HepG2 (cell line): ENCODE results near the gene NTMT1. TPM values are rescaled to one million over a fixed set of nuclear protein-coding genes. Genes with fewer than 3 reads are reported as not detected.
A peak's percentile ranks its signal among the peaks of the same experiment; 100 is the strongest.

Experiments
- AKAP8 ChIP-seq: sonication (generic); formaldehyde crosslinking; IDR thresholded peaks from 2 replicates; pipeline ENCODE4 v1.5.1; 2020; ENCODE audit warnings: mild to moderate bottlenecking, missing genetic modification reagents
- CEBPB ChIP-seq: IDR thresholded peaks from 2 replicates; pipeline ENCODE4 v1.6.1; 2011; ENCODE audit warnings: low read depth, low read length, improper control_type of control experiment, borderline replicate concordance
- DR1 ChIP-seq: sonication (generic); formaldehyde crosslinking; IDR thresholded peaks from 2 replicates; pipeline ENCODE4 v1.8.0; 2021; ENCODE audit warnings: mild to moderate bottlenecking, missing genetic modification reagents, inconsistent platforms
- ELF3 ChIP-seq: IDR thresholded peaks from 2 replicates; pipeline ENCODE4 v1.6.1; 2016; ENCODE audit warnings: missing genetic modification reagents, missing compliant biosample characterization
- FOXA3 ChIP-seq: IDR thresholded peaks from 2 replicates; pipeline ENCODE4 v1.6.1; 2016; ENCODE audit warnings: missing genetic modification reagents, missing compliant biosample characterization
- KDM4B ChIP-seq: sonication (generic); formaldehyde crosslinking; IDR thresholded peaks from 2 replicates; pipeline ENCODE4 v1.4.0; 2020; ENCODE audit warnings: missing genetic modification reagents
- KLF15 ChIP-seq: sonication (generic); formaldehyde crosslinking; IDR thresholded peaks from 2 replicates; pipeline ENCODE4 v1.8.1; 2023; ENCODE audit warnings: borderline replicate concordance, mild to moderate bottlenecking, inconsistent platforms, missing genetic modification reagents, mixed read lengths
- MAF1 ChIP-seq: sonication (generic); formaldehyde crosslinking; IDR thresholded peaks from 2 replicates; pipeline ENCODE4 v1.5.0; 2020; ENCODE audit warnings: missing genetic modification reagents, borderline replicate concordance
- TFE3 ChIP-seq: IDR thresholded peaks from 2 replicates; pipeline ENCODE4 v1.6.1; 2016
- ZBTB1 ChIP-seq: sonication (generic); formaldehyde crosslinking; IDR thresholded peaks from 2 replicates; pipeline ENCODE4 v1.4.0; 2020; ENCODE audit warnings: missing genetic modification reagents, borderline replicate concordance
- ZNF329 ChIP-seq: sonication (generic); formaldehyde crosslinking; IDR thresholded peaks from 2 replicates; pipeline ENCODE4 v1.9.0; 2021; ENCODE audit warnings: low read depth, mild to moderate bottlenecking, missing genetic modification reagents
- ZNF609 ChIP-seq: sonication (generic); formaldehyde crosslinking; IDR thresholded peaks from 2 replicates; pipeline ENCODE4 v1.4.0; 2020; ENCODE audit warnings: mild to moderate bottlenecking, missing genetic modification reagents, borderline replicate concordance
- ZNF703 ChIP-seq: sonication (generic); formaldehyde crosslinking; IDR thresholded peaks from 2 replicates; pipeline ENCODE4 v1.5.1; 2020; ENCODE audit warnings: missing genetic modification reagents, mild to moderate bottlenecking, moderate library complexity, borderline replicate concordance
- ZNF891 ChIP-seq: sonication (generic); formaldehyde crosslinking; IDR thresholded peaks from 2 replicates; pipeline ENCODE4 v1.5.0; 2020; ENCODE audit warnings: mild to moderate bottlenecking, missing genetic modification reagents
- polyA plus RNA-seq, 8 experiments: library from polyadenylated mRNA; depleted of rRNA in 3 of 8; stranded (reverse) in 7 of 8; unstranded in 1 of 8; fragments of >200 nt; fragmentation: Illumina TruSeq in 4 of 8; extraction: Trizol in 4 of 8; gene quantifications; 2 replicates each; pipeline versions ENCODE4 v1.2.1 to v1.2.3, GENCODE V29; 2011 to 2016; ENCODE audit warnings: low read depth in 4 of 8, missing spikeins in 1 of 8, mixed read lengths in 1 of 8; ENCODE audit not compliant: insufficient read depth in 1 of 8
- total RNA-seq, 5 experiments: library from RNA; depleted of rRNA; stranded (reverse); fragments of >200 nt; fragmentation: Illumina TruSeq; extraction: Trizol; gene quantifications; 2 replicates each; pipeline ENCODE4 v1.2.3, GENCODE V29; 2016; ENCODE audit warnings: low read depth in 1 of 5
- TF ChIP-seq, protein P1 (sequence below), 2 experiments: sonication (generic) in 1 of 2; formaldehyde crosslinking in 1 of 2; IDR thresholded peaks; 2 replicates each; pipeline versions ENCODE4 v1.4.0 to v1.6.1; 2016 to 2020; ENCODE audit warnings: borderline replicate concordance in 1 of 2, low read depth in 1 of 2, mild to moderate bottlenecking in 1 of 2, missing genetic modification reagents in 1 of 2
- TF ChIP-seq, protein P2 (sequence below): IDR thresholded peaks from 2 replicates; pipeline ENCODE4 v1.6.1; 2018; ENCODE audit warnings: missing genetic modification reagents

The NTMT1 gene
- total and polyA plus RNA-seq, 2 of the 13 experiments (the other 11 are each of a cell fraction or from before 2014, with no cell fraction given), result 49.1 to 53.8 TPM

DNA sequence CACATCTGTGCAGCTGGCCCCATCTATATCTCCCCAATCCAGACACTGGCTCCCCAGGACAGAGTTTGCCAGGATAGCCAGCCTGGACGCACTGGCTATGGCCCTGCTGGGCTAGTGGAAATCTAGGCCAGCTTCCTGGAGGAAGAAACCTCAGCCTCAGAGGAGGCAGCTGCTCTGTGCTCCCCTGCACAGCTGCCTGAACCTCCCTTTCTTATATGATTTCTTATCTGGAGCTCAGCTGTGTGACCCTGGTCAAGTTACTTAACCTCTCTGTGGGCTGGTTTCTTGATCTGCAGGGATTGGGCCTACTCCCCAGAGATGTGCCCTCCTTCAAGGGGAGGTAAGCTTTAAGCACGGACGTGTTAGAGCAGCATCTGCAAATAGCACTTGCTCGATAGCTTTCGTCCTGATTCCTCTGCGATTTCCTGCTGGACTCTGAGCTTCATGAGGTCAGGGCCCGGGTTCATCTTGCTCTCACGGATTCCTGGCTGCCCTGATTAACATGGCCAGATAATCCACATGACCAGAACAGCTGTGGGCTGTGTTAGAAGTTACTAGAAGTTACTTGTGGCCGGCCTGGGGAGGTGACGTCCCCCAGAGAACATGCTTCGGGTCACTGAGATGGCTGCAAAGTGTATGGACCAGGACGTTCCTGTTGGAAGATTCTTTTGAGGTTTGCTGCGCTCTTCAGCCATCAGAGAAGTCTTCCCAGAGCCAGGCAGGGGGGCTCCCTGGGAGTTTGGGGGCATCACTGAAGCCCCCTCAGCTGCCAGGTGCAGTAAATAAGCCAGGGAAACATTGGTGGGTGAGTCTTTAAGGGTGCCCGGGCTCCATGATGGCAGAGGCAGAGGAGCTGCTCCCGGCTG is 19.6 kb upstream of the NTMT1 start (continued):
- TF ChIP-seq, protein P1, sequence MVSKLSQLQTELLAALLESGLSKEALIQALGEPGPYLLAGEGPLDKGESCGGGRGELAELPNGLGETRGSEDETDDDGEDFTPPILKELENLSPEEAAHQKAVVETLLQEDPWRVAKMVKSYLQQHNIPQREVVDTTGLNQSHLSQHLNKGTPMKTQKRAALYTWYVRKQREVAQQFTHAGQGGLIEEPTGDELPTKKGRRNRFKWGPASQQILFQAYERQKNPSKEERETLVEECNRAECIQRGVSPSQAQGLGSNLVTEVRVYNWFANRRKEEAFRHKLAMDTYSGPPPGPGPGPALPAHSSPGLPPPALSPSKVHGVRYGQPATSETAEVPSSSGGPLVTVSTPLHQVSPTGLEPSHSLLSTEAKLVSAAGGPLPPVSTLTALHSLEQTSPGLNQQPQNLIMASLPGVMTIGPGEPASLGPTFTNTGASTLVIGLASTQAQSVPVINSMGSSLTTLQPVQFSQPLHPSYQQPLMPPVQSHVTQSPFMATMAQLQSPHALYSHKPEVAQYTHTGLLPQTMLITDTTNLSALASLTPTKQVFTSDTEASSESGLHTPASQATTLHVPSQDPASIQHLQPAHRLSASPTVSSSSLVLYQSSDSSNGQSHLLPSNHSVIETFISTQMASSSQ (IDR thresholded peaks at IDR 0.05; ENCODE audit: low read depth), result 0 out of 2 replicates have a peak, but pooled peaks have one; percentile 6
- TF ChIP-seq, protein P1 (CRISPR knock-in tag; IDR thresholded peaks at IDR 0.05; ENCODE audit: borderline replicate concordance), result no peak; the same call in 1 of the 2 replicates
- TF ChIP-seq ELF3 (peak; percentile 92), ZNF703 (no peak), TFE3 (peak; percentile 74; the same call in 1 of the 2 replicates), ZNF329 (CRISPR knock-in tag) (no peak; the same call in 1 of the 2 replicates), KLF15 (no peak), AKAP8 (CRISPR knock-in tag) (no peak), MAF1 (CRISPR knock-in tag) (no peak), ZNF609 (CRISPR knock-in tag) (peak; percentile 65; the same call in 1 of the 2 replicates), CEBPB (no peak), ZNF891 (peak; percentile 70; the same call in 1 of the 2 replicates), FOXA3 (CRISPR knock-in tag) (peak; percentile 67), KDM4B (CRISPR knock-in tag) (0 out of 2 replicates have a peak, but pooled peaks have one; percentile 73), DR1 (CRISPR knock-in tag) (no peak), ZBTB1 (CRISPR knock-in tag) (no peak)
- TF ChIP-seq, protein P2, sequence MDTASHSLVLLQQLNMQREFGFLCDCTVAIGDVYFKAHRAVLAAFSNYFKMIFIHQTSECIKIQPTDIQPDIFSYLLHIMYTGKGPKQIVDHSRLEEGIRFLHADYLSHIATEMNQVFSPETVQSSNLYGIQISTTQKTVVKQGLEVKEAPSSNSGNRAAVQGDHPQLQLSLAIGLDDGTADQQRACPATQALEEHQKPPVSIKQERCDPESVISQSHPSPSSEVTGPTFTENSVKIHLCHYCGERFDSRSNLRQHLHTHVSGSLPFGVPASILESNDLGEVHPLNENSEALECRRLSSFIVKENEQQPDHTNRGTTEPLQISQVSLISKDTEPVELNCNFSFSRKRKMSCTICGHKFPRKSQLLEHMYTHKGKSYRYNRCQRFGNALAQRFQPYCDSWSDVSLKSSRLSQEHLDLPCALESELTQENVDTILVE (CRISPR knock-in tag), result peak; percentile 36; the same call in 1 of the 2 replicates
